Measurements from ENCODE around the gene DSCAML1. TPM values are rescaled to one million over a fixed set of nuclear protein-coding genes. Genes with fewer than 3 reads are reported as not detected.

Gene DSCAML1
- total and polyA plus RNA-seq, 2 experiments from 2014 or later, result not detected

DNA sequence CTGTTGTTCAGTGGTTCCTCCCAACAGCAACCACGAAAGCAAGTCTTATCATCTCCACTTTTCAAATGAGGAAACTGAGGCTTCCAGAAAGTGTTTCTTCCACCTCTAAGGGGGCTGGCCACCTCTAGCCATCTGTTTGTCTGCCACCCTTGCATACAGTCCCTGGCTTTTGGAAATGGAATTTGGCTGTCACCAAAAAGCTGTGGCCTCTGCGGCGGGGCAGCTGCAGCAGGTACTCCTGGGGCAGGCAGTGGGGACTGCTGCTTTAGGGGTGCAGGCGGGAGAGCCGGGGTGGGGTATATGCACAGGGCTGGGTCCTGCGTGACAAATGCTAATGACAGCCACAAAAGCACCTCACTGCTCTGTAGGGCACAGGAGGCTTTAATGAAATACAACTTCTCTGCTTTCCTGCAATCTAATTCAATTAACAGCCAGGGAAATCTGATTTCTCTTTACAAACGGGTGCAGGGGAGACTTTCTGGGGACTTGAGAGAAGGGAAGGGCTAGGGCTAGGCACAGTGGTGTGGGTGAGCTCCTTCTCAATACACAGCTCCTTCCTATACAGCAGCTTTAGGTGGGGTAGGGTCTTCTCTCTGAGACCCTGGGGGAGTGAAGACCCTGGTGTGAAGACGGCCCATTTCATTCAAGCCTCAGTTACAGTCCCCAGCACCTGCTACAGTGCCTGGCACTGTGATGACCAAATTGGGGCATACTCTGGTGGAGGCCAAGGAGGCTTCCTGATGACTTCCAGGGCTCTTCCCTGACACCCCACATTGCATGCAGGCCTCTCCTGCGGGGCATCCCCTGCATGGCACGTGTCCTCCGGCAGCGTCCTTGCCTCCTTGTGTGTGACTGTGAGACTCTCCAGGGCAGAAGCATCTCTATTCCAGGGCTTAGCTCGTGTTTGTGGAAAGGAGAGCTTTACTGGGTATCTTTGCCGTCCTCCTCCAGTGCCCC lies 307.7 kb downstream of the DSCAML1 start:
- in situ Hi-C loops (cut with MboI), result no loop called here
- Histone ChIP-seq H3F3A (ENCODE audit: insufficient read depth) (no peaks in the 10 kb centered on the region), H3K27ac (no peak overlapping the region), H3K4me1 (ENCODE audit: insufficient read depth) (no peaks in the 10 kb centered on the region), H2AFZ (no peak overlapping the region), H3K9me2 (ENCODE audit: insufficient read depth) (no peaks in the 10 kb centered on the region), H4K20me1 (ENCODE audit: insufficient read depth) (no peaks in the 10 kb centered on the region), H3K9me3 (ENCODE audit: low read depth) (no peaks in the 10 kb centered on the region), H3K9ac (no peak overlapping the region), H3K4me2 (ENCODE audit: unreplicated experiment) (no peak overlapping the region), H3K4me3 (no peak overlapping the region), H3K79me2 (ENCODE audit: insufficient read depth) (no peaks in the 10 kb centered on the region), H3K36me3 (ENCODE audit: low read depth) (no peaks in the 10 kb centered on the region), H3K27me3 (replicated peaks; ENCODE audit: insufficient read depth) (peaks cover 36% of the 10 kb centered on the region)
- no peak for DNase-seq
- WGBS, 2 experiments (ENCODE audit: low coverage in 1 of 2, low lambda C conversion rate in 2 of 2, missing lambda C conversion rate in 2 of 2), result 61 to 62% methylated on average over 13 to 14 of the region's 14 CpGs
- TF ChIP-seq EZH2 (IDR thresholded peaks at IDR 0.05; ENCODE audit: insufficient read depth, poor library complexity, severe bottlenecking) (no peak), EZH2phosphoT487 (IDR thresholded peaks at IDR 0.05; ENCODE audit: insufficient read depth, low read depth) (no peak)

GRCh38 chr11:117486059-117486458 lies 311.0 kb downstream of the DSCAML1 start:
- Histone ChIP-seq H3F3A (ENCODE audit: insufficient read depth) (no peaks in the 10 kb centered on the region), H3K4me1 (ENCODE audit: insufficient read depth) (no peaks in the 10 kb centered on the region), H3K36me3 (ENCODE audit: low read depth) (no peaks in the 10 kb centered on the region), H3K9ac (no peak overlapping the region), H3K9me2 (ENCODE audit: insufficient read depth) (no peaks in the 10 kb centered on the region), H3K9me3 (ENCODE audit: low read depth) (no peaks in the 10 kb centered on the region), H3K27me3 (replicated peaks; ENCODE audit: insufficient read depth) (peaks cover 38% of the 10 kb centered on the region), H3K4me3 (no peak overlapping the region), H4K20me1 (ENCODE audit: insufficient read depth) (no peaks in the 10 kb centered on the region), H3K27ac (no peak overlapping the region), H3K4me2 (ENCODE audit: unreplicated experiment) (no peak overlapping the region), H2AFZ (no peak overlapping the region), H3K79me2 (ENCODE audit: insufficient read depth) (no peaks in the 10 kb centered on the region)
- WGBS, 2 experiments (ENCODE audit: low coverage in 1 of 2, low lambda C conversion rate in 2 of 2, missing lambda C conversion rate in 2 of 2), result 90 to 94% methylated on average over 12 to 13 of the region's 13 CpGs
- no peak for TF ChIP-seq EZH2phosphoT487 (IDR thresholded peaks at IDR 0.05; ENCODE audit: insufficient read depth, low read depth)
- TF ChIP-seq EZH2 (IDR thresholded peaks at IDR 0.05; ENCODE audit: insufficient read depth, poor library complexity, severe bottlenecking), result no peak
- in situ Hi-C loops (cut with MboI), result no loop called here
- no peak for DNase-seq

DNA sequence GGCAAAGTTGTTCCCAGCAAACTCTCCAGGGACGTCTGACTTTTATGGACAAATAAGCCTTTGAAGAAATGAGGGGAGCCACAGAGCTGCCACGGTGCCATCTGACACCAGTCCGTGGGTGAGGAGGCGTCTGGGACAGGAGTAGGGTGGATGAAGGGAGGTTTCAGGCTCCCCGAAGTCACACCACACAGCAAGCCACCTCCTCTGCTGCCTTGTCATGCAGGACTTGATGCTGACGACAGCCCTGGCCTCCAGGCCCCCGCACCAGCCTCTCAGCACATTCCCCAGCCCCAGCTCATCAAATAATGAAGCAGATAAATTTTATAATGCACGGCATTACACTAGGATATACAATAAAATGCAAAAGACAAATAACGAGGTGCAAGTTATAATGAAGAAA lies 312.9 kb downstream of the DSCAML1 start:
- peak; percentile 18 for DNase-seq
- Histone ChIP-seq H3K9me2 (ENCODE audit: insufficient read depth) (no peaks in the 10 kb centered on the region), H3K27ac (no peak overlapping the region), H3K4me1 (ENCODE audit: insufficient read depth) (no peaks in the 10 kb centered on the region), H3K4me3 (no peak overlapping the region), H3K27me3 (replicated peaks; ENCODE audit: insufficient read depth) (peaks cover 23% of the 10 kb centered on the region), H3K9me3 (ENCODE audit: low read depth) (no peaks in the 10 kb centered on the region), H2AFZ (no peak overlapping the region), H3K36me3 (ENCODE audit: low read depth) (no peaks in the 10 kb centered on the region), H4K20me1 (ENCODE audit: insufficient read depth) (no peaks in the 10 kb centered on the region), H3K79me2 (ENCODE audit: insufficient read depth) (no peaks in the 10 kb centered on the region), H3F3A (ENCODE audit: insufficient read depth) (no peaks in the 10 kb centered on the region), H3K4me2 (ENCODE audit: unreplicated experiment) (no peak overlapping the region), H3K9ac (no peak overlapping the region)
- WGBS, 2 experiments (ENCODE audit: low coverage in 1 of 2, low lambda C conversion rate in 2 of 2, missing lambda C conversion rate in 2 of 2), result 21 to 22% methylated on average over 9 of the region's 9 CpGs
- in situ Hi-C loops (cut with MboI), result no loop called here
- TF ChIP-seq EZH2phosphoT487 (IDR thresholded peaks at IDR 0.05; ENCODE audit: insufficient read depth, low read depth) (no peak), EZH2 (IDR thresholded peaks at IDR 0.05; ENCODE audit: insufficient read depth, poor library complexity, severe bottlenecking) (no peak)

- Histone ChIP-seq H3K4me1 (ENCODE audit: insufficient read depth) (no peaks in the 10 kb centered on the region), H3K27me3 (replicated peaks; ENCODE audit: insufficient read depth) (peaks cover 16% of the 10 kb centered on the region), H3K9me3 (ENCODE audit: low read depth) (no peaks in the 10 kb centered on the region), H3K4me3 (no peak overlapping the region), H3K36me3 (ENCODE audit: low read depth) (no peaks in the 10 kb centered on the region), H3K9me2 (ENCODE audit: insufficient read depth) (no peaks in the 10 kb centered on the region), H2AFZ (no peak overlapping the region), H3K9ac (no peak overlapping the region), H3F3A (ENCODE audit: insufficient read depth) (no peaks in the 10 kb centered on the region), H3K79me2 (ENCODE audit: insufficient read depth) (no peaks in the 10 kb centered on the region), H3K27ac (no peak overlapping the region), H4K20me1 (ENCODE audit: insufficient read depth) (no peaks in the 10 kb centered on the region), H3K4me2 (ENCODE audit: unreplicated experiment) (no peak overlapping the region)
- no peak for DNase-seq
- in situ Hi-C loops (cut with MboI), result no loop called here
- TF ChIP-seq EZH2 (IDR thresholded peaks at IDR 0.05; ENCODE audit: insufficient read depth, poor library complexity, severe bottlenecking) (no peak), EZH2phosphoT487 (IDR thresholded peaks at IDR 0.05; ENCODE audit: insufficient read depth, low read depth) (no peak)
- WGBS, 2 experiments (ENCODE audit: low coverage in 1 of 2, low lambda C conversion rate in 2 of 2, missing lambda C conversion rate in 2 of 2), result 37 to 45% methylated on average over 5 of the region's 5 CpGs
These were observed 313.6 kb downstream of the DSCAML1 start for GRCh38 chr11:117483372-117483771.
